ENCODE data around the gene GPBP1.

GPBP1 gene

GRCh38 chr5:57211039-57211438 is 37.2 kb downstream of the GPBP1 start:
- Histone ChIP-seq H3K9me3 (ENCODE audit: control insufficient read depth, low read length) (no peaks in the 10 kb centered on the region), H3K4me1 (peaks cover 6% of the 10 kb centered on the region), H3K36me3 (ENCODE audit: control insufficient read depth, insufficient read depth, low read length) (no peaks in the 10 kb centered on the region), H2AFZ (no peak overlapping the region), H3K27me3 (ENCODE audit: control insufficient read depth, insufficient read depth, low read length) (no peaks in the 10 kb centered on the region), H3K27ac (no peak overlapping the region), H3K79me2 (peaks cover 73% of the 10 kb centered on the region), H3K4me3 (ENCODE audit: low read depth, low read length) (no peak overlapping the region), H3K4me2 (ENCODE audit: low read length) (no peak overlapping the region), H3K9ac (no peak overlapping the region)
- no peak for TF ChIP-seq CTCF (IDR thresholded peaks at IDR 0.05)

- no peak for TF ChIP-seq CTCF (IDR thresholded peaks at IDR 0.05)
- Histone ChIP-seq H3K4me2 (ENCODE audit: low read length) (no peak overlapping the region), H3K4me1 (peaks cover 2% of the 10 kb centered on the region), H3K27ac (no peak overlapping the region), H3K4me3 (ENCODE audit: low read depth, low read length) (no peak overlapping the region), H3K9me3 (ENCODE audit: control insufficient read depth, low read length) (no peaks in the 10 kb centered on the region), H3K9ac (no peak overlapping the region), H3K36me3 (ENCODE audit: control insufficient read depth, insufficient read depth, low read length) (no peaks in the 10 kb centered on the region), H3K79me2 (peaks cover 57% of the 10 kb centered on the region), H3K27me3 (ENCODE audit: control insufficient read depth, insufficient read depth, low read length) (no peaks in the 10 kb centered on the region), H2AFZ (no peak overlapping the region)
Measured at GRCh38 chr5:57215629-57216195, 41.9 kb downstream of the GPBP1 start.

- Histone ChIP-seq H3K9ac (no peak overlapping the region), H3K79me2 (peaks cover 57% of the 10 kb centered on the region), H3K4me1 (peaks cover 4% of the 10 kb centered on the region), H3K36me3 (ENCODE audit: control insufficient read depth, insufficient read depth, low read length) (no peaks in the 10 kb centered on the region), H3K27me3 (ENCODE audit: control insufficient read depth, insufficient read depth, low read length) (no peaks in the 10 kb centered on the region), H2AFZ (no peak overlapping the region), H3K9me3 (ENCODE audit: control insufficient read depth, low read length) (no peaks in the 10 kb centered on the region), H3K4me2 (ENCODE audit: low read length) (no peak overlapping the region), H3K4me3 (ENCODE audit: low read depth, low read length) (no peak overlapping the region), H3K27ac (no peak overlapping the region)
- no peak for TF ChIP-seq CTCF (IDR thresholded peaks at IDR 0.05)
Measured at GRCh38 chr5:57216714-57217113, 42.9 kb downstream of the GPBP1 start.

GRCh38 chr5:57219386-57219785 is 45.5 kb downstream of the GPBP1 start:
- peaks cover 49% of the 10 kb centered on the region for H3K79me2 ChIP-seq

More at GRCh38 chr5:57219386-57219785, 45.5 kb downstream of the GPBP1 start:
- H2AFZ ChIP-seq: no peak overlapping the region
- H3K9me3 ChIP-seq (ENCODE audit: control insufficient read depth, low read length): no peaks in the 10 kb centered on the region
- H3K9ac ChIP-seq: no peak overlapping the region
- H3K27me3 ChIP-seq (ENCODE audit: control insufficient read depth, insufficient read depth, low read length): no peaks in the 10 kb centered on the region
- H3K4me2 ChIP-seq (ENCODE audit: low read length): no peak overlapping the region
- no peak overlapping the region for H3K27ac ChIP-seq
- peaks cover 4% of the 10 kb centered on the region for H3K4me1 ChIP-seq
- TF ChIP-seq CTCF (IDR thresholded peaks at IDR 0.05): no peak
- H3K4me3 ChIP-seq (ENCODE audit: low read depth, low read length): no peak overlapping the region
- no peaks in the 10 kb centered on the region for H3K36me3 ChIP-seq (ENCODE audit: control insufficient read depth, insufficient read depth, low read length)

All from parathyroid adenoma (tissue), 2 donors.